ENCODE data around the gene ZBED2. TPM values are rescaled to one million over a fixed set of nuclear protein-coding genes. Genes with fewer than 3 reads are reported as not detected.

The ZBED2 gene
- total RNA-seq, 2 donors from 2014 or later: 0.47 TPM; not detected in 1

DNA sequence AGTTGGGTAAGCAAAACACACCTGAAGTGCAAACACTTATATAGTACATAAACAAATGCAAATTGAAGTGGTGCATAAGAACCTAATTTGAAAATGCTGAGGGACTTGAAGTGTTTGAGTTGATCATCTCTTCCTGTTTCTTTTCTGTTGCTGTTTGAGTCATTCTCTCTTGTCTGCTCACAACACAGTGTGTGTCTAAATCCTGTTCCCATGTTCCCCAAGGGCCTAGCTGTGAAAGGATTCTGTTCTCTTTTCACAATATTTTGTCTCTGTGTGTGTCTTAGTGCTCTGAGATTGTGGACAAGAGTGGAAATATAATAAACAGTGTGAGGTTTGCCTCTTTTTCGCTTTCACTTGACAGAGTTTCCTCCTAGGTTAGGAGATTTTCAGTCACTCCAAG, 47.1 kb downstream of the ZBED2 start:
- no peaks in the 10 kb centered on the region for H3K4me1 ChIP-seq
- TF ChIP-seq, protein P1, sequence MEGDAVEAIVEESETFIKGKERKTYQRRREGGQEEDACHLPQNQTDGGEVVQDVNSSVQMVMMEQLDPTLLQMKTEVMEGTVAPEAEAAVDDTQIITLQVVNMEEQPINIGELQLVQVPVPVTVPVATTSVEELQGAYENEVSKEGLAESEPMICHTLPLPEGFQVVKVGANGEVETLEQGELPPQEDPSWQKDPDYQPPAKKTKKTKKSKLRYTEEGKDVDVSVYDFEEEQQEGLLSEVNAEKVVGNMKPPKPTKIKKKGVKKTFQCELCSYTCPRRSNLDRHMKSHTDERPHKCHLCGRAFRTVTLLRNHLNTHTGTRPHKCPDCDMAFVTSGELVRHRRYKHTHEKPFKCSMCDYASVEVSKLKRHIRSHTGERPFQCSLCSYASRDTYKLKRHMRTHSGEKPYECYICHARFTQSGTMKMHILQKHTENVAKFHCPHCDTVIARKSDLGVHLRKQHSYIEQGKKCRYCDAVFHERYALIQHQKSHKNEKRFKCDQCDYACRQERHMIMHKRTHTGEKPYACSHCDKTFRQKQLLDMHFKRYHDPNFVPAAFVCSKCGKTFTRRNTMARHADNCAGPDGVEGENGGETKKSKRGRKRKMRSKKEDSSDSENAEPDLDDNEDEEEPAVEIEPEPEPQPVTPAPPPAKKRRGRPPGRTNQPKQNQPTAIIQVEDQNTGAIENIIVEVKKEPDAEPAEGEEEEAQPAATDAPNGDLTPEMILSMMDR (IDR thresholded peaks at IDR 0.05): no peak
- H3K4me3 ChIP-seq: no peak overlapping the region
- H3K9me3 ChIP-seq: no peaks in the 10 kb centered on the region
- no peaks in the 10 kb centered on the region for H3K36me3 ChIP-seq
- no peak for DNase-seq (ENCODE audit: low spot score)
- H3K27ac ChIP-seq: no peak overlapping the region
- H3K27me3 ChIP-seq: no peaks in the 10 kb centered on the region

DNA sequence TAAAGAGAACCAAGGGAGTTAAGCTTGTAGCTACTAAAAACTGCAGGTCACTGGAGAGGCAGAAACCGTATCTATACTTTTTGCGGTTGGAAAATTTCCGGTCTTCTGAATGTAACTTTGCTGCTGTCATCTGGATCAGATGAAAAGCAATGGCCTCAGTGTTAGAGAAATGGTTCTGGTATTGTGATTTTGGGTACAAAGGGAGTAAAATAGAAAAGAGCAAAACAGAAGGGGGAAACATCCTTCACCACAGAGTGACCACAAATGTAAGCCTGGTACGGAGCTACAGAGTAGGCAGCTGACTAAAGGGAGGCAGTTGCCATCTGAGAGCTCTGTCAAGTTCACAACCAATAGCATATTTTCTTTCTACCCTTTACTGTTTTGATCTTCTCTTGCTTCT, 47.5 kb downstream of the ZBED2 start:
- no peaks in the 10 kb centered on the region for H3K9me3 ChIP-seq
- no peaks in the 10 kb centered on the region for H3K4me1 ChIP-seq
- H3K4me3 ChIP-seq: no peak overlapping the region
- H3K27me3 ChIP-seq: no peaks in the 10 kb centered on the region
- no peak for DNase-seq (ENCODE audit: low spot score)
- no peaks in the 10 kb centered on the region for H3K36me3 ChIP-seq
- no peak overlapping the region for H3K27ac ChIP-seq
- TF ChIP-seq, protein P1 (IDR thresholded peaks at IDR 0.05): no peak

- no peaks in the 10 kb centered on the region for H3K4me1 ChIP-seq
- H3K27ac ChIP-seq: no peak overlapping the region
- TF ChIP-seq, protein P1 (IDR thresholded peaks at IDR 0.05): no peak
These were observed 49.8 kb downstream of the ZBED2 start for GRCh38 chr3:111545349-111545748.

More at GRCh38 chr3:111545349-111545748, 49.8 kb downstream of the ZBED2 start:
- DNase-seq (ENCODE audit: low spot score): no peak
- no peaks in the 10 kb centered on the region for H3K36me3 ChIP-seq
- H3K9me3 ChIP-seq: no peaks in the 10 kb centered on the region
- H3K4me3 ChIP-seq: no peak overlapping the region
- H3K27me3 ChIP-seq: no peaks in the 10 kb centered on the region

Other genes starting within 250 kb of the ZBED2 start
- gene CD96, start 53.1 kb downstream of the ZBED2 start, total RNA-seq: under 1 TPM; 0.55 to 0.85 TPM
- gene PLCXD2, start 79.3 kb upstream of the ZBED2 start, total RNA-seq: under 1 TPM; 0.19 to 0.43 TPM

All from right atrium auricular region (tissue), 2 donors.